Activated B cell treated with CpG ODN at 0.5 μM for 24 hours (primary cell): Measurements from ENCODE around the gene UGT1A4. TPM values are rescaled to one million over a fixed set of nuclear protein-coding genes. Genes with fewer than 3 reads are reported as not detected.

Experiments
- ATAC-seq: fragments of 200-7000 bp; cut with Tn5 transposase; one replicate; pipeline ENCODE4 v1.10.0; 2021; ENCODE audit warnings: low read depth, mild to moderate bottlenecking, moderate library complexity
- CTCF ChIA-PET: fragments of 350-600 bp; sonication (Branson Sonifier 250); formaldehyde crosslinking; loops from one replicate; lab custom pipeline; 2021; ENCODE audit warnings: antibody characterized with exemption; lab: Charles Lee
- POLR2A ChIA-PET: fragments of 350-600 bp; sonication (Branson Sonifier 250); formaldehyde crosslinking; loops from one replicate; lab custom pipeline; 2021; ENCODE audit warnings: antibody characterized with exemption; lab: Charles Lee
- DNase-seq: peaks from one replicate; pipeline ENCODE4 v3.0.0; 2022
- H3K27ac Mint-ChIP-seq: one replicate; pipeline ENCODE4 v1.8.0; 2020; ENCODE audit warnings: mixed read lengths
- H3K27me3 Mint-ChIP-seq: one replicate; pipeline ENCODE4 v1.8.0; 2021; ENCODE audit warnings: mixed read lengths
- H3K36me3 Mint-ChIP-seq: one replicate; pipeline ENCODE4 v1.8.0; 2021; ENCODE audit warnings: low read depth, mixed read lengths
- H3K4me1 Mint-ChIP-seq: one replicate; pipeline ENCODE4 v1.8.0; 2021; ENCODE audit warnings: mixed read lengths
- H3K4me3 Mint-ChIP-seq: one replicate; pipeline ENCODE4 v1.8.0; 2020; ENCODE audit warnings: mild to moderate bottlenecking, mixed read lengths
- H3K9me3 Mint-ChIP-seq: one replicate; pipeline ENCODE4 v1.8.0; 2020; ENCODE audit warnings: mixed read lengths
- intact Hi-C: fragments of 100-400 bp; cut with micrococcal nuclease; formaldehyde crosslinking; loops from one replicate; pipeline ENCODE4 v1.15.1; 2024
- total RNA-seq: library from RNA; stranded (reverse); gene quantifications from 2 replicates; pipeline ENCODE4 v1.2.3, GENCODE V29; 2022
- TF ChIP-seq, protein P1 (sequence below): fragments of 200-600 bp; IDR thresholded peaks from one replicate; pipeline ENCODE4 v1.8.0; 2022; ENCODE audit warnings: antibody characterized with exemption, mild to moderate bottlenecking

Gene UGT1A4
- total RNA-seq, 1 donor from 2014 or later = not detected

DNA sequence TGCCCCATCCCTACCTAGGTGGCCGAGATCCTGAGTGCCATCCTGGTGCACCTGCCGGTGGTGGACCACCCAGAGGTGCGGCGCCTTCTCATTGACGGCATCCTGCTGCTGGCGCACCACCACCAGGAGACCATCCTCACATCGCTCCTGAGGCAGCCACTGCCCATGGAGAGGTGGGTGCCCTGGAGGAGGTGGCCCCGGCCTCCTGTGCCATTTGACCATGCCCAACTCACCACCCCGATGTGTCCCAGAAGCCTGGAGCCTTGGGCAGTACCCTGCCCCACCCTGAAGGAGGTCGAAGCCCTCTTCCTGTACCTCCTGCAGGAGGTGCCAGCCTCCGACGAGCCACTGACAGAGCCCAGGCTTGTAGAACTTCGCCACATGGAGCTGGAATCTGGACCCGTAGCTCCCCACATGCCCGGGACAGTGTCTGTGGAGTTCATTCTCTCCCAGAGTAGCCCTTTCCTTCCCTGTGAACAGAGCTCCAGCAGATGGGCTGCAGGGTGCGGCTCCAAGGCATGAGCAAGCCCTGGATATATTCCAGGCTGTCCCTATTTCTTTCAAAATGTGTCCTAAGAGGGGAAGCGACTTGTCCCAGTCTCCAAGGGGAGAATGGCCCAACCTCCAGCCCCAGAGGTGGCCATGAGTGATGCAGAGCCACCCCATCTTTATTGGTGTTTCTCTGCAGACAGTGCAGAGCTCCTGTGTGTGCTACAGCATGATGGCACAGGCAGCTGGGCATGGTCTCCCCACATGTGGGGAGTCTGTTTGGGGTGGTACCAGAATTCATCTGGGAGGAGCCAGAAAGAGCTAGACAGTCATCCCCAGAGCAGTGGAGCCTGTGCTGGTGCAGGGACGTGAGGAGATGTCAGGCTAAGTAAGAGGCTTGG is 101.6 kb downstream of the UGT1A4 start:
- no peak overlapping the region for H3K4me3 Mint-ChIP-seq

GRCh38 chr2:233820774-233821105 is 102.2 kb downstream of the UGT1A4 start:
- H3K4me3 Mint-ChIP-seq = no peak overlapping the region
- DNase-seq (no peak), ATAC-seq (no peak)
- no peaks in the 10 kb centered on the region for H3K36me3 Mint-ChIP-seq
- ChIA-PET CTCF (no interaction called here), POLR2A (no interaction called here)
- TF ChIP-seq, protein P1, sequence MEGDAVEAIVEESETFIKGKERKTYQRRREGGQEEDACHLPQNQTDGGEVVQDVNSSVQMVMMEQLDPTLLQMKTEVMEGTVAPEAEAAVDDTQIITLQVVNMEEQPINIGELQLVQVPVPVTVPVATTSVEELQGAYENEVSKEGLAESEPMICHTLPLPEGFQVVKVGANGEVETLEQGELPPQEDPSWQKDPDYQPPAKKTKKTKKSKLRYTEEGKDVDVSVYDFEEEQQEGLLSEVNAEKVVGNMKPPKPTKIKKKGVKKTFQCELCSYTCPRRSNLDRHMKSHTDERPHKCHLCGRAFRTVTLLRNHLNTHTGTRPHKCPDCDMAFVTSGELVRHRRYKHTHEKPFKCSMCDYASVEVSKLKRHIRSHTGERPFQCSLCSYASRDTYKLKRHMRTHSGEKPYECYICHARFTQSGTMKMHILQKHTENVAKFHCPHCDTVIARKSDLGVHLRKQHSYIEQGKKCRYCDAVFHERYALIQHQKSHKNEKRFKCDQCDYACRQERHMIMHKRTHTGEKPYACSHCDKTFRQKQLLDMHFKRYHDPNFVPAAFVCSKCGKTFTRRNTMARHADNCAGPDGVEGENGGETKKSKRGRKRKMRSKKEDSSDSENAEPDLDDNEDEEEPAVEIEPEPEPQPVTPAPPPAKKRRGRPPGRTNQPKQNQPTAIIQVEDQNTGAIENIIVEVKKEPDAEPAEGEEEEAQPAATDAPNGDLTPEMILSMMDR = no peak
- intact Hi-C loops = no loop called here
- no peaks in the 10 kb centered on the region for H3K4me1 Mint-ChIP-seq
- no peak overlapping the region for H3K27ac Mint-ChIP-seq
- no peaks in the 10 kb centered on the region for H3K9me3 Mint-ChIP-seq
- H3K27me3 Mint-ChIP-seq = peaks cover 19% of the 10 kb centered on the region

More for the DNA sequence above, 101.6 kb downstream of the UGT1A4 start:
- Mint-ChIP-seq H3K9me3 (no peaks in the 10 kb centered on the region), H3K27ac (no peak overlapping the region), H3K4me1 (no peaks in the 10 kb centered on the region), H3K27me3 (peaks cover 17% of the 10 kb centered on the region), H3K36me3 (no peaks in the 10 kb centered on the region)
- TF ChIP-seq, protein P1 = no peak
- DNase-seq = no peak
- no peak for ATAC-seq
- ChIA-PET POLR2A (no interaction called here), CTCF (no interaction called here)
- intact Hi-C loops = no loop called here

DNA sequence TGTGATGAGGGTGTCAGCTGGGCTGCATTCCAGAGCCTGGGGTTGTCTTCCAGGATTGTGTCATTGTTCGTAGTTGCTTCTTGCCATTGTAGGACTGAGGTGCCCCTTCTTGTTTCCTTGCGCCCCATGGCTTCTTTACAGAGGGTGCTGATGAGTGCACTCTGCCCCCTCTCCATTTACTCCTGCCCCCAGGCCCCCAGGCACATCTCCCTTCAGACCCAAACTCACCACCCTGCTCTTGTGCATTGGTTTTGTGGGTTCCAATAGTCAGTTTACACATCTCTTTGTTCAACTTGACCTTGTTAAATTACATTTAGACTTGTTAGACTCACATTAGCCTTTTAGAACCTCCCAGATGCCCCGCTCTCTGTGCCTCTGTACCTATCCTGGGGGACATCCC is 102.7 kb downstream of the UGT1A4 start:
- no peaks in the 10 kb centered on the region for H3K36me3 Mint-ChIP-seq
- intact Hi-C loops = no loop called here
- H3K4me1 Mint-ChIP-seq = no peaks in the 10 kb centered on the region
- no peak overlapping the region for H3K4me3 Mint-ChIP-seq
- ChIA-PET CTCF (no interaction called here), POLR2A (no interaction called here)
- H3K27ac Mint-ChIP-seq = no peak overlapping the region
- DNase-seq = no peak
- TF ChIP-seq, protein P1 = no peak
- H3K9me3 Mint-ChIP-seq = no peaks in the 10 kb centered on the region
- no peak for ATAC-seq
- H3K27me3 Mint-ChIP-seq = peaks cover 15% of the 10 kb centered on the region

DNA sequence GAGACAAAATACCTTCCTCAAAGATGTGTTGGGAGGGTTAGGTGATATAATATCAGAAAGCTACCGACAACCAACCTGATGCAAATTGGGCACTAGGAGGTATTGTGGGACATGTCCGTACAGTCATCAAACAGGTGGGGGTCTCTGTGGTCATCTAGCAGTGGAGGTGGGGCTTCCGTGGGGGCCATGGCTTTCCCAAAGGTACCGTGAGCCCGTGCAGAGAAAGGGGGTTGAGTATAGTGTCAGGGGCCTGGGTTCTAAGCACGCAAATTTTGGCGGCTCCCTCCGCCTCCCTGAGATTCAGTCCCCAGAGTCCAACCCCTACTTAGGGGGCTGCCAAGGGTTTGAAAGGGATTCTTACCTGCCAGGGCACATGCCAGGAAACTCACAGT is 103.2 kb downstream of the UGT1A4 start:
- TF ChIP-seq, protein P1 = no peak
- no peak for ATAC-seq
- peaks cover 10% of the 10 kb centered on the region for H3K27me3 Mint-ChIP-seq
- ChIA-PET CTCF (no interaction called here), POLR2A (no interaction called here)
- H3K27ac Mint-ChIP-seq = no peak overlapping the region
- no peak overlapping the region for H3K4me3 Mint-ChIP-seq
- no peaks in the 10 kb centered on the region for H3K4me1 Mint-ChIP-seq
- intact Hi-C loops = no loop called here
- H3K36me3 Mint-ChIP-seq = no peaks in the 10 kb centered on the region
- DNase-seq = no peak
- H3K9me3 Mint-ChIP-seq = no peaks in the 10 kb centered on the region

GRCh38 chr2:233822101-233822771 is 103.7 kb downstream of the UGT1A4 start:
- no peaks in the 10 kb centered on the region for H3K4me1 Mint-ChIP-seq
- ChIA-PET CTCF (no interaction called here), POLR2A (no interaction called here)
- no peaks in the 10 kb centered on the region for H3K36me3 Mint-ChIP-seq
- intact Hi-C loops = no loop called here
- TF ChIP-seq, protein P1 = no peak
- no peaks in the 10 kb centered on the region for H3K9me3 Mint-ChIP-seq
- ATAC-seq = no peak
- H3K27ac Mint-ChIP-seq = no peak overlapping the region
- peaks cover 7% of the 10 kb centered on the region for H3K27me3 Mint-ChIP-seq
- no peak for DNase-seq
- no peak overlapping the region for H3K4me3 Mint-ChIP-seq

Other genes starting within 250 kb of the UGT1A4 start
- 25.5 and 30.4 TPM in 2 replicates for gene USP40, start 152.0 kb upstream of the UGT1A4 start, total RNA-seq
- not detected in 2 replicates for gene UGT1A8, start 101.1 kb upstream of the UGT1A4 start, total RNA-seq
- not detected in 2 replicates for gene UGT1A10, start 82.3 kb upstream of the UGT1A4 start, total RNA-seq
- gene UGT1A9, start 46.8 kb upstream of the UGT1A4 start, total RNA-seq = not detected in 2 replicates
- not detected in 2 replicates for gene UGT1A7, start 36.8 kb upstream of the UGT1A4 start, total RNA-seq
- not detected in 2 replicates for gene UGT1A6, start 25.8 kb upstream of the UGT1A4 start, total RNA-seq
- gene UGT1A5, start 5.8 kb upstream of the UGT1A4 start, total RNA-seq = not detected in 2 replicates
- gene UGT1A3, start 10.3 kb downstream of the UGT1A4 start, total RNA-seq = not detected in 2 replicates
- gene UGT1A1, start 41.5 kb downstream of the UGT1A4 start, total RNA-seq = not detected in 2 replicates
- gene MROH2A, start 59.6 kb downstream of the UGT1A4 start, total RNA-seq = not detected in 2 replicates
- 1.0 and 1.5 TPM in 2 replicates for gene HJURP, start 135.8 kb downstream of the UGT1A4 start, total RNA-seq
- not detected in 2 replicates for gene TRPM8, start 198.6 kb downstream of the UGT1A4 start, total RNA-seq